GM21390 (cell line): ENCODE measurements around the gene MRAS.

Experiments
- ATAC-seq: cut with Tn5 transposase; IDR thresholded peaks from one replicate; pipeline ENCODE4 v1.9.1; 2021; ENCODE audit not compliant: unreplicated experiment

MRAS gene

GRCh38 chr3:138338811-138339210 lies 9.6 kb upstream of the MRAS start:
- ATAC-seq = no peak

GRCh38 chr3:138340511-138340910 lies 7.9 kb upstream of the MRAS start:
- ATAC-seq = no peak

- no peak for ATAC-seq
Observed at GRCh38 chr3:138344754-138345153, 3.6 kb upstream of the MRAS start.

GRCh38 chr3:138348754-138349739 lies 668 bp downstream of the MRAS start:
- no peak for ATAC-seq

- no peak for ATAC-seq
Observed at GRCh38 chr3:138349926-138350665, 1.7 kb downstream of the MRAS start.

- no peak for ATAC-seq
Observed at GRCh38 chr3:138351151-138351550, 2.8 kb downstream of the MRAS start.

GRCh38 chr3:138351916-138352550 lies 3.7 kb downstream of the MRAS start:
- ATAC-seq = no peak

- ATAC-seq = no peak
Observed at GRCh38 chr3:138354376-138354775, 6.0 kb downstream of the MRAS start.

- no peak for ATAC-seq
Observed at GRCh38 chr3:138355071-138355470, 6.7 kb downstream of the MRAS start.

- ATAC-seq = no peak
Observed at GRCh38 chr3:138356730-138357405, 8.5 kb downstream of the MRAS start.

- no peak for ATAC-seq
Observed at GRCh38 chr3:138359148-138359918, 11.0 kb downstream of the MRAS start.

GRCh38 chr3:138359919-138360868 lies 11.8 kb downstream of the MRAS start:
- no peak for ATAC-seq

- ATAC-seq = no peak
Observed at GRCh38 chr3:138360869-138361525, 12.6 kb downstream of the MRAS start.

GRCh38 chr3:138361561-138361971 lies 13.2 kb downstream of the MRAS start:
- no peak for ATAC-seq

- ATAC-seq = no peak
Observed at GRCh38 chr3:138362538-138362937, 14.2 kb downstream of the MRAS start.

- ATAC-seq = no peak
Observed at GRCh38 chr3:138363322-138363721, 14.9 kb downstream of the MRAS start.

GRCh38 chr3:138364356-138365252 lies 16.2 kb downstream of the MRAS start:
- no peak for ATAC-seq

- ATAC-seq = no peak
Observed at GRCh38 chr3:138365253-138365555, 16.8 kb downstream of the MRAS start.
